Stimulated activated CD4-positive, alpha-beta T cell treated with anti-CD3 and anti-CD28 coated beads, Interleukin-12 subunit alpha, Interleukin-12 subunit beta, amount 100 ng/mL, for 24 hours (primary cell): Measurements from ENCODE around the gene CA14.
"Not testable (repeated sequence)": the region's sequence is repeated elsewhere in the genome, so short reads cannot be mapped to it uniquely, and the experiment has no call there.

Experiments used
- DNase-seq, 2 experiments: peaks; one replicate each; pipeline ENCODE4 v3.0.0-alpha.2; 2020; ENCODE audit warnings: low read depth in 2 of 2

Gene CA14

DNA sequence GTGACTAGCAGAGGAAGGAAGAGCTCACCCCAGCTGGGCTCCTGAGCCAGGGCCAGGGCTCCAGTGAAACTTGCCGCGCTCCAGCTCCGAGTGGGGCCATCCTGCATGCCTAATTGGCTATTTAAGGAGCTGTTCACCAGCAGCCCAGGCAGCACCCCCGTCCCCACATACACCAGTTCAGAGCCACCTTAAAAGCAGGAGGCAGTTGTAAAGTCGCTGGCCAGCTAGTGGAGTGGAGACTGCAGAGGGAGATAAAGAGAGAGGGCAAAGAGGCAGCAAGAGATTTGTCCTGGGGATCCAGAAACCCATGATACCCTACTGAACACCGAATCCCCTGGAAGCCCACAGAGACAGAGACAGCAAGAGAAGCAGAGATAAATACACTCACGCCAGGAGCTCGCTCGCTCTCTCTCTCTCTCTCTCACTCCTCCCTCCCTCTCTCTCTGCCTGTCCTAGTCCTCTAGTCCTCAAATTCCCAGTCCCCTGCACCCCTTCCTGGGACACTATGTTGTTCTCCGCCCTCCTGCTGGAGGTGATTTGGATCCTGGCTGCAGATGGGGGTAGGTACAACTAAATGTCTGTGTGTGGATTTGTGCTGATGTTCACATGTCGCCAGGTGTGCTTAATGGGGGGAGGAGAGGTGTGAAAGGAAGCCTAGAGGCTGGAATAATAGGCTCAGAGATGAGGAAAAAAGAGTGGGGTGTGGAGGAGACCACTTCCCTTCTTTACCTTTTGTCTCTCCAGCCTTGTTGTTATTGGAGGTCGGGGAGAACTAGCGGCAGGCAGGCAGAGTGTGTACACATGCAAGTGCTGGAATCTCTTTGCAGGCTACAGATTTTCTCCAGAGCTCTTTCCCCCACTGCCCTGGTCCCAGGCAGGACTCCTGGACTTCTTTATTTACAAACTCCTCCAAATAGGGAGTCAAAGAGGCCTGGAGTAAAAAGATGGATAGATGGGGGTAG is at the start of gene CA14:
Gene CA14 (plus strand): TSS at position 151 of the 962 bp plus-strand sequence. CDS start 355 bp downstream, at position 506.
- DNase-seq, result no peak

- DNase-seq, result not testable (repeated sequence)
Observed at GRCh38 chr1:150208460-150208859, 49.1 kb upstream of the CA14 start.

GRCh38 chr1:150210091-150210490 is 47.5 kb upstream of the CA14 start:
- no peak for DNase-seq

GRCh38 chr1:150210706-150211105 is 46.9 kb upstream of the CA14 start:
- DNase-seq, result no peak

DNA sequence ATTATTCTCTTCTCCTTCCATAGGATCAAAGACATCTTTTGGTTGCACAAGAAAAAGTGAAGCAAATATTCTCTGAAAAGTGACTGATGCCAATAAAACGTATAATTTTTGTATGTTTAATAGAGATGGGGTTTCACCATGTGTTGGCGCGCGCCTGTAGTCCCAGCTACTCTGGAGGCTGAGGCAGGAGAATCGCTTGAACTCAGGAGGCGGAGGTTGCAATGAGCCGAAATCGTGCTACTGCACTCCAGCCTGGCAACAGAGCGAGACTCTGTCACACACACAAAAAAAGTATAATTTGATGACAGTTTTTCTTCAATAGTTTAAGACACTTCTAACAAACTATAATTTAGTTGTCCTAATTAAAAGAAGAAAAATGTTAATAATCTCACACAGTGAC is 45.5 kb upstream of the CA14 start:
- DNase-seq, result no peak

DNA sequence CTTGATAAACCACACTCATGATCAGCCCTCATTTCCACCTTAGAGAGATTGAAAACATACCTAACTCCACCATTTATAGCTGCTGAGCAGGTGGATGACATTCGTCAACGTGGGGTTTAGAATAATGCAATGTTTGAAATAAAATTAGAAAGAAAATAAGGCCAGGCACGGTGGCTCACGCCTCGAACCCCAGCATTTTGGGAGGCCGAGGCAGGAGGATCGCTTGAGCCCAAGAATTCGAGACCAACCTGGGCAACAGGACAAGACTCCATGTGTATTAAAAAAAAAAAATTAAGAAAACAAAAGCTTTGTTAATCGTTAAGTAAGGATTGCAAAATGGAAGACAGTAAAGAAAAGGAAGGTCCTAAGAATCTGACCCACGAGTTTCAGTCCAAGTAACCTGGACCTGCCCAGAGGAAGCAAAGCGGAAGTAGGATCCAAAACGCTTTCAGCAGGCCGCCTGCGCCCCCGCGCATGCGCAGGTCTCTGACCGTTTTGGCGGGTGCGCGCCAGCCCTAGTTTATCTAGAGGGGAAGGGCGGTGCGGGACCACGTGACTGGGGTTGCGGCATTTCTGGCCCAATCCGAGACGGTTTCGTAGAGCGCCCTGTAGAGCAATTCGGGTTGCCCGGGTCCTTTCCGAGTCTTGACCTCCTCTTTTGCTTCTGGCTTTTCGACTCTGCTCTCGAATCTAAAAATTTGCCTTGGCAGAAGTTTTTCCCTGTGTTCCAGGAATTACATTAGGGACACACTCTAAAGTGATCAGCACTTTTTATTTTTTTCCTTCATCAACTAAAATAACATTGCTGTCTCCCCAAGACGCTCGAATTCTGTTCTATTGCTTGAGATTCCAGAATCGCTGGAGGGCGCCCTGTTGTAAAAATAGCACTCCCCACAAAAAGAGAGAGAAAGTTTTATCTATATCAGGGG is 44.1 kb upstream of the CA14 start:
- DNase-seq, result peak; percentile 83 to 87

DNA sequence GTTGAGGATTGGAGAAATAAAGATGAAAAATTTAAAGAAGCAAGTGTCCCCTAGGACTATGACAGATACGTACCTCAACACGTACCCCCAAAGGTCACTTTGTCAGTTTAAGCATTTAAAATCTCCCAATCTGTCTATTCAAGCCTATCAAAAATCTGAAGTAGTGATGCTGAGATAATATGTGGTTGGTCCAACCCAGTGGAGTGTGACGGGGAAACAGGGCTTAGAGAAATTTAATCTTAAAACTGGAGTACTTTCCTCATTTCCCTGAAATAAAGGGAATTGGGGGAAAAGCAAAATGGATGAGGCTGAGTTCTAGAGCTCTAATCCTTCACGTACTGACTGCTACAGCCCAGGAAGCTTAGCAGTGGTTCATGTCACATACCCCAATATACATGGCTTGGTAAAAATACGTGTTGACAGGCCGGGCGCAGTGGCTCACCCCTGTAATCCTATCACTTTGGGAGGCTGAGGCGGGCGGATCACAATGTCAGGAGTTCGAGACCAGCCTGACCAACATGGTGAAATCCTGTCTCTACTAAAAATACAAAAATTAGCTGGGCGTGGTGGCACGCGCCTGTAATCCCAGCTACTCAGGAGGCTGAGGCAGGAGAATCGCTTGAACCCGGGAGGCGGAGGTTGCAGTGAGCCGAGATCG is 43.3 kb upstream of the CA14 start:
- not testable (repeated sequence) for DNase-seq

DNA sequence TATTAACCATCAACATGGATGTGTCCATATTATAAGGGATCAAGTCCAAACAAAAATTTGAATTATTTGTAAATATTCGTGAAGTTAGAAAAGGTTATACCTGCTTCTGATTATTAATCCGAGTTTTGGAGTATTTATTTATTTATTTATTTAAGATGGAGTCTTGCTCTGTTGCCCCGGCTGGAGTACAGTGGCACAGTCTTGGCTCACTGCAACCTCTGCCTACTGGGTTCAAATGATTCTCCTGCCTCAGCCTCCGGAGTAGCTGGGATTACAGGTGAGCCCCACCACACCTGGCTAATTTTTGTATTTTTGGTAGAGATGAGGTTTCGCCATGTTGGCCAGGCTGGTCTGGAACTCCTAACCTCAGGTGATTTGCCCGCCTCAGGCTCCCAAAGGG is 41.7 kb upstream of the CA14 start:
- not testable (repeated sequence) for DNase-seq

DNA sequence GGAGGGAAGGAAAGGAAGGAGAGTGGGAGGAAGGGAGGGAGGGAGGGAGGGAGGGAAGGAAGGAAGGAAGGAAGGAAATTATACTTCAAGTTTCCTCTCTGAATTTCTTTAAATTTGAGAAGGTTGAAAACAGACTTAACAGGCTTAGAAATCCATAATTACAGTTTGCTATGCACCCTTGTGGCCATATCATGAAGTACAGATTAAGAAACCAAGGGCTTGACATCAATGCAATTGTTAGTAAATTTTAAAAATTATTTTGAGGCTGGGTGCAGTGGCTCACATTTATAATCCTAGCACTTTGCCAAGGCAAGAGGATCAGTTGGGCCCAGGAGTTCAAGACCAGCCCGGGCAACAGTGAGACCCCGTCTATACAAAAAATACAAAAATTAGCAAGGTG is 36.0 kb upstream of the CA14 start:
- no peak for DNase-seq

DNA sequence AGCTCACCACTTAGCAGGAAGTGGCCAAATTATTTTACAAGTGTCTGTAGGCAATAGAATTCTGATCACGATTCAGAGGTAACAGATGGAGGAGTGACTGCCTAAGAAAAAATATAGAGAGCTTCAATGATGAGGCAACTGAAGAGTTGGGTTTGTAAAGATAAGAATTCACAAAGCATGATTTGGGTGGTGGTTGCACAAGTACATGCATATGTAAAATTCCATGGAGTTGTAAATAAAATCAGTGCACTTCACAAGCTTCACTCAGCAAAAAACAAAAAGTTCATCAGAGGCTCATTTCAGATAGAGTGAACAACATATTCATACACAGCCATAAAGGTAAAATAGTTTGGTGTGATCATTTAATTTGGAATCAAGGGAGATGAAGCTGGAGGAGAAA is 32.6 kb upstream of the CA14 start:
- DNase-seq, result no peak

DNA sequence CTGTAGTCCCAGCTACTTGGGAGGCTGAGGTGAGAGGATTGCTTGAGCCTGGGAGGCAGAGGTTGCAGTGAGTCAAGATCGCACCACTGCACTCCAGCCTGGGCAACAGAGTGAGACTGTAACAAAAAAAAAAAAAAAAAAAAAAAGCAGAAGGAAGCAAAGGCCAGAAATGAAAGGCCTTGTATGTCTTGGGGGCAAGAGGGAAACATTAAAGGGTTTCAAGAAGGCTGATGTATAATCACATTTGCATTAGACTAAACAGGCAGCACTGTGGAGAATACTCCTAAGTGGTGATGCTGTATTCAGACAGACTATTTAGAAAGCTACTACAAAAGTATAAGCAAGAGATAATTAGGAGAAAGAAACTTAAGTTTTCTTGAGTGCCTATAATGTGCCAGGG is 32.0 kb upstream of the CA14 start:
- no peak for DNase-seq

- no peak for DNase-seq
Observed at GRCh38 chr1:150226486-150226885, 31.1 kb upstream of the CA14 start.

DNA sequence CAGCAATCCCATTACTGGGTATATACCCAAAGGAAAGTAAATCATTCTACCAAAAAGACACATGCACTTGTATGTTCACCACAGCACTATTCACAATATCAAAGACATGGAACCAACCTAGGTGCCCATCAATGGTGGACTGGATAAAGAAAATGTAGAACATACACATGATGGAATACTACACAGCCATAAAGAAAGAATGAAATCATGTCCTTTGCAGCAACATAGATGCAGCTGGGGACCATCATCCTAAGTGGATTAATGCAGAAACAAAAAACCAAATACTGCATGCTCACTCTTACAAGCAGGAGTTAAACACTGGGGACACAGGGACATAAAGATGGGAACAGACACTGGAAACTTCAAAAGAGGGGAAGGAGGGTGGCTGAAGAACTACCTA is 30.3 kb upstream of the CA14 start:
- DNase-seq, result no peak

DNA sequence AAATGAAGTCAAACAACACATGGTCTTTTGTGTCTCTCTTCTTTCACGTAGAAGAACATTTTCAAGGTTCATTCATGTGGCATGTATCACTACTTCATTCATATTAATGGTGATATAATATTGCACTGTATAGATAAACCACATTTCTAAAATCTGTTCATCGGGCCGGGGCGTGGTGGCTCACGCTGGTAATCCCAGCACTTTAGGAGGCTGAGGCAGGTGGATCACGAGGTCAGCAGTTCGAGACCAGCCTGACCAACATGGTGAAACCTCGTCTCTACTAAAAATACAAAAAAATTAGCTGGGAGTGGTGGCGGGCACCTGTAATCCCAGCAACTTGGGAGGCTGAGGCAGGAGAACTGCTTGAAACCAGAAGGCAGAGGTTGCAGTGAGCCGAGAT is 29.3 kb upstream of the CA14 start:
- not testable (repeated sequence) for DNase-seq

- not testable (repeated sequence) for DNase-seq
Observed at GRCh38 chr1:150232921-150233320, 24.7 kb upstream of the CA14 start.

DNA sequence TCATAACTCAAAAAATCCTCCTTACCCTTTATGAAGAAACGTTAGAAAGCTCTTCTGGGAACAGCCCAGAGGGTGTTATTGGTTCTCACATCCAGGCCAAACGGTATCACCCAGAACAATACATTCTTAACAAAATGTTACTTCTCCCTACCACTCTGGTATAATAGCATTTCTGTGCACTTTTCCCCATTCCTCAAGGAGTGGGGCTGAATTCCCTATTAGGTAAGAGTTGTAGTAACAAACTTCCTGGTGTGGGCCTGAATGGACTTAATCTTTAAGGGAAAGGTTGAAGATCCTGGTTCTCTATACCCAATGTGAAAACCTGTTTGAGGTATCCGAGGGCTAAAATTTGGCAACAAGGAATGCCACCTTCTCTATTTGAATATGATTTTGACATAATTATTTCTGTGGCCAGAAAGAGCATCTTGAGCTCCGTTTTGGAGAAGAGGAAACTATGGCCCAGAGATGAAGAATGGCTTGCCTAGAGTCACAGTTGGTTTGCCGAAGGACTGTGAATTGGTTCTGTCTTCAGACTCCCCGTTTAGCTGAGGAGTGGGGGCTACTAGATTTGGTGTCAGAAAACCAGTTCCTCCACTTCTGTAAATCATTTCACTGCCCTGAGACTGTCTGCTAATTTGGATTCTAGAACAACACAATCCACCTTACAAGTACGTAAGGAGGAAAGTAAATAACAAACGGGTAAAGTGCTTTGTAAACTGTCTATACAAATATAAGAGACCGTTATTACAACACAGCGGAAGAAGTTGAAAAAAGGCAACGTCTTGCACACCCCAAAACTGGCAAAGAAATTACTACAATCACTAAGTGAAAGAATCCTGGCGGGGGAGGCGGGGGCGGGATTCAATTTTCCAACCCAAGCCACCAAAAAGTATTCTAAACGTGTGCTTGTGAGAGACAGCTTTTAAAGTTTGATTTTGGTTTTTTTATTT is 23.9 kb upstream of the CA14 start:
- peak in 1 of 2 experiments; percentile 50 for DNase-seq

DNA sequence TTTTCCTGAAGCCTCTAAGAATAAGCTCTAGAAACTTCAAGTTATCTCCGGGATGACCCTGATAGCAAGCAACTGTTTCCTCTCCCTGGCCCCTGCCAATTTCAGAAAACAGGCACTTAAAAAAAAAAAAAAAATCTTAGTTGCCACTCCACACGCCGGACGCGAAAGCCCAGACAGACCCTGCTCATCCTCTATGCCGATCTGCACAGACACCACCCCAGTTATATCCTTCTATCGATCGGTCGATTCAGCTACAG is 23.3 kb upstream of the CA14 start:
- no peak for DNase-seq

GRCh38 chr1:150234566-150235293 is 22.8 kb upstream of the CA14 start:
- peak; percentile 75 to 90 for DNase-seq

- DNase-seq, result peak in 1 of 2 experiments; percentile 6
Observed at GRCh38 chr1:150235294-150235851, 22.2 kb upstream of the CA14 start.
